ENCODE data around the gene RNFT2. TPM values are rescaled to one million over a fixed set of nuclear protein-coding genes. Genes with fewer than 3 reads are reported as not detected.

Gene RNFT2
- total RNA-seq, 4 donors from 2014 or later, result 0.38 to 3.9 (median 3.1) TPM

- H3K4me3 ChIP-seq, result no peak overlapping the region
- H3K36me3 ChIP-seq, result no peaks in the 10 kb centered on the region
Measured at GRCh38 chr12:116835484-116835883, 97.4 kb downstream of the RNFT2 start.

GRCh38 chr12:116837097-116837496, 99.0 kb downstream of the RNFT2 start:
- no peaks in the 10 kb centered on the region for H3K27me3 ChIP-seq
- no peaks in the 10 kb centered on the region for H3K9me3 ChIP-seq
- H3K4me1 ChIP-seq, result no peaks in the 10 kb centered on the region
- H3K36me3 ChIP-seq, result no peaks in the 10 kb centered on the region
- H3K4me3 ChIP-seq, result no peak overlapping the region
- no peak overlapping the region for H3K27ac ChIP-seq
- TF ChIP-seq POLR2A (IDR thresholded peaks at IDR 0.05) (no peak), CTCF (IDR thresholded peaks at IDR 0.05) (no peak)
- no peak for DNase-seq

More at GRCh38 chr12:116835484-116835883, 97.4 kb downstream of the RNFT2 start:
- no peaks in the 10 kb centered on the region for H3K4me1 ChIP-seq
- no peaks in the 10 kb centered on the region for H3K27me3 ChIP-seq
- DNase-seq, result no peak
- TF ChIP-seq POLR2A (IDR thresholded peaks at IDR 0.05) (no peak), CTCF (IDR thresholded peaks at IDR 0.05) (no peak)
- H3K27ac ChIP-seq, result no peak overlapping the region
- H3K9me3 ChIP-seq, result no peaks in the 10 kb centered on the region

- Histone ChIP-seq H3K36me3 (no peaks in the 10 kb centered on the region), H3K9me3 (no peaks in the 10 kb centered on the region), H3K27me3 (no peaks in the 10 kb centered on the region), H3K4me1 (no peaks in the 10 kb centered on the region), H3K27ac (no peak overlapping the region), H3K4me3 (no peak overlapping the region)
- DNase-seq, result no peak
- TF ChIP-seq CTCF (IDR thresholded peaks at IDR 0.05) (no peak), POLR2A (IDR thresholded peaks at IDR 0.05) (no peak)
Measured at GRCh38 chr12:116838365-116838764, 100.2 kb downstream of the RNFT2 start.

GRCh38 chr12:116839287-116839830, 101.2 kb downstream of the RNFT2 start:
- no peak overlapping the region for H3K4me3 ChIP-seq
- TF ChIP-seq CTCF (IDR thresholded peaks at IDR 0.05) (no peak), POLR2A (IDR thresholded peaks at IDR 0.05) (no peak)
- H3K9me3 ChIP-seq, result no peaks in the 10 kb centered on the region
- DNase-seq, result no peak
- H3K27ac ChIP-seq, result no peak overlapping the region
- no peaks in the 10 kb centered on the region for H3K27me3 ChIP-seq
- no peaks in the 10 kb centered on the region for H3K36me3 ChIP-seq
- no peaks in the 10 kb centered on the region for H3K4me1 ChIP-seq

- Histone ChIP-seq H3K27ac (no peak overlapping the region), H3K27me3 (no peaks in the 10 kb centered on the region), H3K4me1 (no peaks in the 10 kb centered on the region), H3K9me3 (no peaks in the 10 kb centered on the region), H3K36me3 (no peaks in the 10 kb centered on the region), H3K4me3 (no peak overlapping the region)
- no peak for TF ChIP-seq CTCF (IDR thresholded peaks at IDR 0.05)
- no peak for TF ChIP-seq POLR2A (IDR thresholded peaks at IDR 0.05)
- no peak for DNase-seq
Measured at GRCh38 chr12:116843085-116843484, 105.0 kb downstream of the RNFT2 start.

GRCh38 chr12:116849216-116849615, 111.1 kb downstream of the RNFT2 start:
- Histone ChIP-seq H3K4me1 (no peaks in the 10 kb centered on the region), H3K9me3 (no peaks in the 10 kb centered on the region), H3K36me3 (no peaks in the 10 kb centered on the region), H3K27ac (no peak overlapping the region), H3K27me3 (no peaks in the 10 kb centered on the region), H3K4me3 (no peak overlapping the region)
- TF ChIP-seq CTCF (IDR thresholded peaks at IDR 0.05) (no peak), POLR2A (IDR thresholded peaks at IDR 0.05) (no peak)
- DNase-seq, result no peak

Measured in Peyer's patch (tissue), 4 donors.